Stimulated activated CD8-positive, alpha-beta memory T cell treated with anti-CD3 and anti-CD28 coated beads, Interleukin-7, amount 100 ng/mL, for 48 hours (primary cell): ENCODE results near the gene INPP5B.

Experiments used
- DNase-seq, 2 donors: peaks; one replicate each; pipeline ENCODE4 v3.0.0-alpha.2; 2020; ENCODE audit warnings: low read depth in 1 of 2; ENCODE audit errors: extremely low read depth in 1 of 2

Gene INPP5B

GRCh38 chr1:37878071-37878470 is 68.8 kb downstream of the INPP5B start:
- DNase-seq = no peak

- DNase-seq = no peak
Measured at GRCh38 chr1:37875833-37876232, 71.0 kb downstream of the INPP5B start.

- no peak for DNase-seq
Measured at GRCh38 chr1:37872692-37873091, 74.2 kb downstream of the INPP5B start.

DNA sequence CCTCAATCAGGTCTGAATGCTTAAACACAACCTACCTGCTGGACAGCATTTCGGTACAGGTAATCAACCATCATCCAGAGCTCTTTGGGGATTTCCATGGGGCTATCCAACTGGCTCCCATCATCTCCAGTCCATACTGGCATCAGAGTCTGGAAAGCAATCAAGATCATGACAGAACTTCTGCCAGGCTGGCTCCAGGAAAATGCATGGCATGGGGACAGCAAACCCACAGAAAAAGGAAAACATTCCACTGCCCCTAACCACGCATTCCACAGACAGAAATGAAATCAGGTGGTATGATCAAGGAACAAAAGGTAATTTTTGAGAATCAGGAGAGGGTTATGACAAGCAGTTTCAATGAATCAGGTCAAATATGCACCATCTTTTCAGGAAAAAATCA is 78.4 kb downstream of the INPP5B start:
- DNase-seq = no peak

GRCh38 chr1:37867784-37868183 is 79.1 kb downstream of the INPP5B start:
- DNase-seq = no peak

DNA sequence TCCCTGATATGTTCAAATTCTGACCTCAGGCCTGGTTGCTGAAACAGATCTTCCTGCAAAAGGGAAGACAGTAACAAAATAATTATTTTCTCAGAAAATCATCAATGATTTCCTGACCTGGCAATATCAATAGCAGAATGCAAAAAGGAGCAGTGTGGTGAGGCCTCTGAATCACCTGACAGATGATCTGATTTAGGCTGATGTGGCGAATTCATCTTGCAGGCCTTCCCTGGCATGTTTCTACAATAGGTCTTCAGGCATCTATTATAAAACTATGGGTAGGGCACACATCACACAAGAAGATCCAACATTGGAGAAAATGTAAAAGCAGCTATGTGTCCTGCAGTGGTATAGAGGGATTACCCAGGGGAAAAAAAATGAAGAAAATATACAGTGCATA is 80.4 kb downstream of the INPP5B start:
- DNase-seq = no peak

DNA sequence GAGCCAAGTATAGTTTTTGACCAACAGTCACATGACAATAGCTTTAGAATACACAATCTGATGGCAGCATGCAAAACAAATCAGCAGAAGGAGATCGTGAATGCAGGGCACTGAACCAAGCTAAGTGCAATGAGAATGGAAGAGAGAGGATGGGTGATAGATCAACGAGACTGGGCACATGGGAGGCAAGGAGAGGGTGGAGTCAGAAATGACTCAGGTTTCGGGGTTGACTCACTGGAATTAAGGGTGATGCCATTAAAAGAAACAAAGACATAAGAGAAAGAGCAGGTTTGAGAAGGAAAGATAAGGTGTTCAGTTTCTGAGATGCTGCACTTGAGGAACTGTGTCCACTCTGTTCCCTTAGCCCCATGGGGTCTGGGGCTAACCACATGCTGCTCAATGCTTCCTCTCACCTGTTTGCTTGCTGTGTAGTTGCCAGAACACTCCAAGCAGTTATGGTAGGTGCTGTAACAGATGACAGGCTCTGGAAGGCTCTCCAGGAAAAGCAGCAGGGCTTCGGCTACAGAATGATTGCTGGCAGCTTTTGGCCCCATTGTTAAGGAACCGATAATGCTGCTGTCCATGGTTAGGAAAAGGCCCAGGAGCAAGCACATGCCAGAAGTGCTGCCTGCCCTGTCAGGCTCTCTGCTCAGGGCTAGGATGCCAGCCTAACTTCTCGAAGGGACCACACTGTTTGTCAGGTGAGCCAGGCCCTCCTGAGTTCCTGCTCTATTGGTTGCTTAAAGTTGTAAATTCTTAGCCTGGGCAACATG is 81.3 kb downstream of the INPP5B start:
- DNase-seq = peak; percentile 17 to 34

- DNase-seq = no peak
Measured at GRCh38 chr1:37862330-37862729, 84.5 kb downstream of the INPP5B start.

DNA sequence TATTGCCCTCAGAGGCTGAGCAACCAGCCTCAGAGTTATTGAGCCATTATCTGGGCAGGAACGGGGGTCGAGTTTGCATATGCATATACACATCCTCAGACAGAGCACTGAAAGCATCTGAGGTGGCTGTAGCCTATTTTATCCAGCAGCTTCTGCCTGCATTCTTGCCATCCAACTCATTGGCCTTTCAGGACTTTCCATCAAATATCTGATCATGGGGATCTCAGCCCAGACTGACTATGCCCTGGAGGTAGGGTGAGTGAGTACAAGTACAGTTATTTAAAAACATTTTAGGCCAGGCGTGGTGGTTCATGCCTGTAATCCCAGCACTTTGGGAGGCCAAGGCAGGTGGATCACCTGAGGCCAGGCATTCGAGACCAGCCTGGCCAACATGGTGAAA is 85.7 kb downstream of the INPP5B start:
- no peak for DNase-seq

GRCh38 chr1:37860346-37860666 is 86.5 kb downstream of the INPP5B start:
- DNase-seq = no peak

DNA sequence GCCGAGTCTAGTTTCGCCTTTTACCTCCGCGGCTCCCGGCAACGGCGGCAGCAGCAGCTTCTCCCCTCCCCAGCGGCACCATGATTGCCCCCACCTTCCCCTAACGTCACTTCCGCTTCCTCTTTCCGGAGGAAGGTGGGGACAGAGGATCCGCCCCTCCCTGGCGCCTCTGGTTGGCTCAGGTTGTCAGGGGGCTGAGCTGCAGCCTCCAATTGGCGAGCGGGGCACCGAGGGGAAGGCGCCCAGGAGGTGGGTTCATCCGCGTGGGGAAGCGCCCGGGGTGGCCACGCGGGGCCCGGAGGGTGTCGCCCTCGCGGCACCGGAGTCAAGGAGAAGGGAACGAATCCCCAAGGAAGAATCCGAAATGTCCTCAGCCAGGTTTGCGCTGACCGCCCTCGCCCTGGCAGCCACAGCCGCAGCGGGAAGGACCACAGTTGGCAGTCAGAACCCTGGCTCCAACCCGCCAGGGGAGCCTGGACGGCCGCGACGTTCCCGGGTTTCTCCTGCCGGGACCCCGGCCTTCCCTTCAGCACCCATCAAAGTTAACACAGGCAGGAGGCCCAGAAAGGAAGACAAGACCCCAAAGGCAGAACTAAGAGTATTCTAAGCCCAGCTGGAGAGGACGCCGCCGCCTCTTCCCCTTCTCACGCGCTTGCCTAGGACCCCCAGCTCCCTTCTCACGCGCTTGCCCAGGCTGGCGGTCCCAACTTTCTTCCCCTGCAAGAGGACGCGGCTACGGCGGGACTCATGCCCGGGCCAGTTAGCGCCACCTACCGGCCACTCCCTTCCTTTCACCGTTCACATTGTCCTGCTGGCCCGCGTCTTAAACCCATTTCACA is 87.1 kb downstream of the INPP5B start, which contains the start of gene MTF1:
MTF1 (minus strand) TSS at position 86 of the 839 bp plus-strand sequence. CDS start 1,934 bp downstream, outside the sequence.
- DNase-seq = peak; percentile 92 to 95

GRCh38 chr1:37858931-37859506 is 87.8 kb downstream of the INPP5B start:
- no peak for DNase-seq

GRCh38 chr1:37854406-37854805 is 92.4 kb downstream of the INPP5B start:
- DNase-seq = no peak

DNA sequence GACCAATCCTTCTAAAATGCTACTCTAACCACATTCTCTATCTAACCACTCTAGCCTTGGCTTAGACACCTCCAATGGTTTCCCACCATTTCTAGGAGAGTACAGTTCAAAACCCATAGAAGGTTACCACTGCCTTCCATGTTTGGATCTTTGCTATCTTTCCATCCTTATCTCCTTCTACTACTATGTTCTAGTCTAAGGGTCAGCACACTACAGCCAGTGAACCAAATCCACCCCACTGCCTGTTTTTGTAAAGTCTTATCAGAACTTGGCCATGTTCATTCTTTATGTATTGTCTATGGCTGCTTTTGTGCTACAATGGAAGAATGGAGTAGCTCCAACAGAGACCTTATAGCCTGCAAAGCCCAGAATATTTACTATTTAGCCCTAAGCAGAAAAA is 93.7 kb downstream of the INPP5B start:
- DNase-seq = no peak

- DNase-seq = no peak
Measured at GRCh38 chr1:37851782-37852210, 95.1 kb downstream of the INPP5B start.

DNA sequence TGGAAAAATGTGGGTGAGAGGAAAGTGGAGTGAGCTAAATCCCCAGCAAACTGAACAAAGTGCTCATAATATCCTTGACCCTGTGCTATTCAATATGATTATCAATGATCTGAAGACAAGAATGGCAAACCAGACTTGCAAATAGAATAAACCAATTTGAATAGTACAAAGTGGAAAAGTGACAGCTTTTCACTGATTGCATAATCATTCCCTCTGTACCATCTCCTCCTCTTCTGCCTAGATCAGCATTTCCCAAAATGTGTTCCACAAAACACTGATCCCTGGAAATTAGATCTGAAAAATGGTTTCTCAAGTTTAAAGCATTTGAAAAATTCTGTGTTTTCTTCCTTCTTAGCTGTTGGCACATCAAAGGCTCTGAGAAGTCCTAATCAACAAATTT is 95.6 kb downstream of the INPP5B start:
- DNase-seq = no peak

- DNase-seq = no peak
Measured at GRCh38 chr1:37850352-37850955, 96.4 kb downstream of the INPP5B start.

DNA sequence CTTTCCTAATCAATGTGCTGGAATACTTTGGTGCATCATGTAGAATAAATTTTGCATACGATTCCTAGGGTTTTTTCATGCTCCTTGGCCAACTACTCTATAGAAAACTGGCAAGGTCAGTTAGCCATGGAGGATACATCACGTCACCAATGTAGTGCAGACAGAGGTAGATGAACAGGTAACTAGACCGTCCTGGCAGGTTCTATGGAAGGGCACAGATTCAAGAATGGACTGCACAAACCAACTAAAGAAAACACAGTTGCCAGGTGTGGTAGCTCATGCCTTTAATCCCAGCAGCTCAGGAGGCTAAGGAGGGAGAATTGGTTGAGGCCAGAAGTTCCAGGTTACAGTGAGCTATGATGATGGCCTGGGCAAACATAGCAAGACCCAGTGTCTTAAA is 97.4 kb downstream of the INPP5B start:
- no peak for DNase-seq

- DNase-seq = no peak
Measured at GRCh38 chr1:37846647-37847339, 100.1 kb downstream of the INPP5B start.

DNA sequence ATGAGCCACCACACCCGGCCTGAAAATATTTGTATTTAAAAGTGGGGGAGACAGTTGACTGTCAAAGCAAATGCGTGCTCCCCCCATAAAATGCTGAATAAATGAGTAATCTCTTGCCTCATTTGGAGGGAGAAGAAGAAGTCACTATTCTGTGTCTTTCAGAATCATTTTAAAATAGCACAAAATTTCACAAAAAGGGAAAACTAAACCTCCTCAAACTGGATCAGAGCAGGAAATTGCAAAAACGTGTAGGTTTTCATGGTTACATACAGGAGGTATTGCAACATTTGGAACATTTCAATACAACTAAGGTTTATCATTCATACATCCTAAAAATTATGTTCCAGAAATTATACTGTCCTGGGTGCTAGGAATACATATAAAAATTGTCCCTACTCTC is 101.1 kb downstream of the INPP5B start:
- DNase-seq = no peak
